GM12873 (cell line): ENCODE measurements around the gene PRM1.

Experiments
- TF ChIP-seq, protein P1 (sequence below): IDR thresholded peaks from 2 replicates; pipeline ENCODE4 v1.5.1; 2012; ENCODE audit warnings: low read depth, mild to moderate bottlenecking, moderate library complexity, low read length, control low read depth; ENCODE audit not compliant: insufficient read depth; ENCODE audit errors: missing control alignments

PRM1 gene

DNA sequence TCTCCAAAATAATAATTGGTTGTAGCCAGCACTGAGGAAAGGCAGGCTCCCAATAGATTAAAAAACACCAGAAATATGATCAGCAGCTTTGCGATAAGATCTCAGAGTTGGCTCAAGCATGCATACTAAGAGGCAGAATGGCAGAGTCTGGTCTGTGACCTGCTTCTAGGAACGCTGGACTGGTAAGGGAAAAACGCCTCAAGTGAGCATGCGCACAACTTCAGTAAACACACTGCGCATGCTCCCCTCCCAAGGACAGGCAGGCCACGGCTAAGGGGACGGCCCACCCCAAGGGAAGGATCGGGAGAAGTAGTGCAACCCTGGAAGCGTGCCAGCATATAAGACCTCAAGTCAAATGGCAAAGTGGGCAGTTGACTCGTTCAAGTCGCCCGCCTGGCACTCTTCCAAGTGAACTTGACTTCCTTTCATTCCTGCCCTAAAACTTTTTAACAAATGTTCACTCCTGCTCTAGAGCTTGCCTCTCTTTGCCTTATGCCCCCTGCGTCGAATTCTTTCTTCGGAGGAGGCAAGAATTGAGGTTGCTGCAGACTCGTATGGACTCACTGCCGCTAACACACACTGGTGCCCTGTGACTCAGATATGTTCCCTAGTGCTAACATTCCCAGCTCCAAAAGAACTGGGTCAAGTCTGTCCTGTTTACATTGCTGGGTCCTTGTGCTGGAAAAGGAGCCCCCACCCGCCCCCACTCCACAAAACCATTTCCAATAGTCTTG is 22.4 kb upstream of the PRM1 start:
- TF ChIP-seq, protein P1, sequence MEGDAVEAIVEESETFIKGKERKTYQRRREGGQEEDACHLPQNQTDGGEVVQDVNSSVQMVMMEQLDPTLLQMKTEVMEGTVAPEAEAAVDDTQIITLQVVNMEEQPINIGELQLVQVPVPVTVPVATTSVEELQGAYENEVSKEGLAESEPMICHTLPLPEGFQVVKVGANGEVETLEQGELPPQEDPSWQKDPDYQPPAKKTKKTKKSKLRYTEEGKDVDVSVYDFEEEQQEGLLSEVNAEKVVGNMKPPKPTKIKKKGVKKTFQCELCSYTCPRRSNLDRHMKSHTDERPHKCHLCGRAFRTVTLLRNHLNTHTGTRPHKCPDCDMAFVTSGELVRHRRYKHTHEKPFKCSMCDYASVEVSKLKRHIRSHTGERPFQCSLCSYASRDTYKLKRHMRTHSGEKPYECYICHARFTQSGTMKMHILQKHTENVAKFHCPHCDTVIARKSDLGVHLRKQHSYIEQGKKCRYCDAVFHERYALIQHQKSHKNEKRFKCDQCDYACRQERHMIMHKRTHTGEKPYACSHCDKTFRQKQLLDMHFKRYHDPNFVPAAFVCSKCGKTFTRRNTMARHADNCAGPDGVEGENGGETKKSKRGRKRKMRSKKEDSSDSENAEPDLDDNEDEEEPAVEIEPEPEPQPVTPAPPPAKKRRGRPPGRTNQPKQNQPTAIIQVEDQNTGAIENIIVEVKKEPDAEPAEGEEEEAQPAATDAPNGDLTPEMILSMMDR: no peak

DNA sequence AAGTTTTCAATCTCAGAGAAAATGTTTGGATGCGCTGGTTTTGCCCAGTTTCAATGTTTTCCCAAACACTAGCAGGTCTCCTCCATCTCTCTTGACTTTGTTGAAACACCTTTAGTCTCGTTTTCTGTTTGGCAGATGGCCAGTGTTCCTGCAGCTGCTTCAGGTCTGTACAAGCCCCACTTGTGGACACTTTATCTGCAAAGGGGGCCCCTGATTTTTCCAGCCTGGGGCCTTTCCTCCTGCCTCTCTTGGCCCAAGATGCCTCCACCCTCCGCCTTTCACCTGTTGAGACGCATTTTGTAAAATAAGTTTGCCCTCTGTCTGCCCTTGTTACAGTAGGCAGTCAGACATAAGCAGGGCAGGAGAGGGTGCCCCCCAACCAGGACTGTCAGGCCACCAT is 21.8 kb upstream of the PRM1 start:
- TF ChIP-seq, protein P1: no peak

DNA sequence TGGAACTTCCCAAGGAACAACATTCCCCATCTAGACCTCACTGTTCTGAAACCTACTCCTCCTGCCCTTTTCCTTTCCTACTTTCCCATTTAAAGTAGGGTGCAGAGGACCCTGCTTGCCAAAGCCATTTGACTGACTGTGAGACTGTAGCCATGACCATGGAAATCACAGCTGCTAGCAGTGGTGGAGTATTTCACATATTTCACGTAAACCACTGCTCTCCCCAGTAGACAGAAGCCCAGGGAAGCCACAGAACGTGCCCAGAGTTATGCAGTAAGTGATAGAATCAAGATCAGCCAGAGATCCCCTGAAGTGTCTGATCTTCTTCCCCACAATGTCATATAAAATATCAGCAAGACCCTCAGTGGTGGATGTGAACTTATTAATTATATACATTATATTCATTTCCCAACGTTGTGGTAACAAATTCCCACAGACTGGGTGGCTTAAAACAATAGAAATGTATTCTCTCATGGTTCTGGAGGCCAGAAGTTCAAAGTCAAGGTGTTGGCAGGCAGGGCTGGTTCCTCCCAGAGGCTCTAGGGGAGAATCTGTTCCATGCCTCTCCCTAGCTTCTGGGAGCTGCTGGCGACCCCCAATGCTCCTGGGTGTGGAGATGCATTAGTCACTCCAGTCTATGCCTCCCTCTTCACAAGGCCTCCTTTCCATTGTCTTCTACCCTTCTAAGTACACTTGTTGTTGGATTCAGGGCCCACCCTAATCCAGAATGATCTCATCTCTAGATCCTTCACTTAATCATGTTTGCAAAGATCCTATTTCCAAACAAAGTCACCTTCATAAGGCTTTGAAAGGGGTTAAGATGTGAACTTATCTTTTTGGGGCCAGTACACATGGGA is 20.7 kb upstream of the PRM1 start:
- TF ChIP-seq, protein P1: no peak

DNA sequence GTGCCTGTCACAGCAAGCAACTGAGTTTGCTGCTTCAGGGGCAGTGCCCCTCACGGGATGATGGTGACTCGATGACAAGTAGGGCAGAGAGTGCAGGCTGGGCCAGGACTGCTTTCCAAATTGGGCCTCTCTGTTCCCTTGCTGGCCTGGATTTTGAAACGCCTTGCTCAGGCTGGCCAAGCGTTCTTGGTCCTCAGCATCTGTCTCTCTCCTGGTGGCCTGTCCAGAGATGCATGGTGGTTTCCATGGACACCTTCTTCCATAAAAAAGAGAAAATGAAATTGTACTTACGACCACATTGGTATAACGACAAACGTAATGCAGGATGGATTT is 19.4 kb upstream of the PRM1 start:
- TF ChIP-seq, protein P1: no peak

DNA sequence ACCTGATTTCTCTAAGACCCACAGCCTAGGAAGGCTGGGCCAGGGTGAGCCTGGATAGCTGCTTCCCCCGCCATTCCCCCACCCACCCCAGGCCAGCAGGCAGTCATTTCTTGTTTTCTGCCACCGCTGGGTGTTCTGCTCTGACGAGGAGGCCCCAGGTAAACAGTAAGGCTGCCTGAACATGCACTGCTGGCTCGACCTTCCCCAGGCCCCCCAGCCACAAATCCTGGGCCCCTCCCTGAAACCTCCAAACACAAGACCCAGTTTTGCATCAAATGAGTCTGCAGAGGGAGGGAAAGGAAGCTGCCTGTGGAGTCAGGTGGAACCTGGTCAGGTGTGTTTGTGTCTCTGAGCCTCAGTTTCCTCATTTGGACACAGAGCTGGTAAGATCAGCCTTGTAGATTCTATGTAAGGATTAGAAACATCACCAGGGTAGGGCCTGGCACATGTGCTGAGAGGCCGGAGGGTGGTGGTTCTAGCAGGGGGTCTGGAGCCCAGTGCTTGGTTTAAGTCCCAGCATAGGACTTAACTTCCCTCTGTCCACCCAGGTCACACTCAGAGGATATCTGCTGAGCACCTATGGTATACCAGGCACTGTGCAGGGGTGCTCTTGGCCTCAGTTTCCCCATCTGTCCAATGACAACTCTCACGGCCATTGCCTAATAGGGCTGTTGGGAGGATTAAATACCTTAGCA is 18.9 kb upstream of the PRM1 start:
- TF ChIP-seq, protein P1: no peak

DNA sequence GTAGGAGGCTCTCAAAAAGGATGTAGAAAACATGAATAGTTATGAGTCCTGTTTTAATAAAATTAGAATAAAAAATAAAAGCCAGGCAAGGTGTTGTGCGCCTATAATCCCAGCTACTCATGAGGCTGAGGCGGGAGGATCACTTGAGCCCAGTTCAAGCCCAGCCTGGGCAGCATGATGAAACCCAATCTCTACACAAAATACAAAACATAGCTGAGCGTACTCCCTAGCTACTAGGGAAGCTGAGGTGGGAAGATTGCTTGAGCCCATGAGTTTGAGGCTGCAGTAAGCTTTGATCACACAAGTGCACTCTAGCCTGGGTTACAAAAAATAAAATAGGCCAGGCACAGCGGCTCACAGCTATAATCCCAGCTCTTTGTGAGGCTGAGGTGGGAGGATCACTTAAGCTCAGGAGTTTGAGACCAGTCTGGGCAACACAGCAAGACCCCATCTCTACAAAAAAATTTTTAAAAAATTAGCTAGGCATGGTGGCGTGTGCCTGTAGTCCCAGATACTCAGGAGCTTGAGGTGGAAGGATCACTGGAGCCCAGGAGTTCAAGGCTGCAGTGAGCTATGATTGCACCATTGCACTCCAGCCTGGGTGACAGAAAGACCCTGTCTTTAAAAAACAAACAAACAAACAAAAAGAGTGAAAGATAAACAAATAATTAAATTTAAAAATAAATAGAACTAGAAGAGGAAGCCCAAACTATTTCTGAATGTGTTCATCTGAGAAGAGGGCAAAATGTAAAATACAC is 17.2 kb upstream of the PRM1 start:
- TF ChIP-seq, protein P1: no peak
